G401 (cell line): ENCODE data around the gene PTPRR. TPM values are rescaled to one million over a fixed set of nuclear protein-coding genes. Genes with fewer than 3 reads are reported as not detected.
A peak's percentile ranks its signal among the peaks of the same experiment; 100 is the strongest.
"Not testable (repeated sequence)": the region's sequence is repeated elsewhere in the genome, so short reads cannot be mapped to it uniquely, and the experiment has no call there.

Experiments
- DNase-seq: peaks from one replicate; pipeline ENCODE4 v3.0.0-alpha.2; 2015; ENCODE audit warnings: low spot score
- in situ Hi-C: cut with HindIII; loops from 2 replicates; pipeline ENCODE4 v1.10.0; 2016; ENCODE audit warnings: low sequenced_read_pairs, mixed read lengths
- total RNA-seq: library from RNA; depleted of rRNA; stranded (reverse); fragments of >200 nt; shearing (Covaris generic); gene quantifications from 2 replicates; pipeline ENCODE4 v1.2.3, GENCODE V29; 2014

PTPRR gene
- total RNA-seq, 1 experiment from 2014 or later, result not detected

GRCh38 chr12:70759161-70759918 is 161.2 kb downstream of the PTPRR start:
- in situ Hi-C loops, result no loop called here

GRCh38 chr12:70758494-70758845 is 162.1 kb downstream of the PTPRR start:
- in situ Hi-C loops, result no loop called here
- no peak for DNase-seq

More at GRCh38 chr12:70759161-70759918, 161.2 kb downstream of the PTPRR start:
- DNase-seq, result no peak

GRCh38 chr12:70757830-70758493 is 162.6 kb downstream of the PTPRR start:
- in situ Hi-C loops, result no loop called here
- DNase-seq, result peak; percentile 47

GRCh38 chr12:70756791-70757190 is 163.7 kb downstream of the PTPRR start:
- in situ Hi-C loops, result no loop called here
- peak; percentile 59 for DNase-seq

- in situ Hi-C loops, result no loop called here
- DNase-seq, result no peak
These were observed 164.4 kb downstream of the PTPRR start for GRCh38 chr12:70756118-70756517.

- peak; percentile 75 for DNase-seq
- in situ Hi-C loops, result no loop called here
These were observed 166.2 kb downstream of the PTPRR start for GRCh38 chr12:70754330-70754741.

GRCh38 chr12:70752327-70752726 is 168.2 kb downstream of the PTPRR start:
- in situ Hi-C loops, result no loop called here
- DNase-seq, result no peak

- DNase-seq, result no peak
- in situ Hi-C loops, result no loop called here
These were observed 170.6 kb downstream of the PTPRR start for GRCh38 chr12:70749931-70750330.

GRCh38 chr12:70748809-70749208 is 171.7 kb downstream of the PTPRR start:
- no peak for DNase-seq
- in situ Hi-C loops, result no loop called here

GRCh38 chr12:70747445-70748260 is 172.9 kb downstream of the PTPRR start:
- no peak for DNase-seq
- in situ Hi-C loops, result no loop called here

- in situ Hi-C loops, result no loop called here
- no peak for DNase-seq
These were observed 175.5 kb downstream of the PTPRR start for GRCh38 chr12:70745048-70745447.

- in situ Hi-C loops, result no loop called here
These were observed 176.4 kb downstream of the PTPRR start for GRCh38 chr12:70744178-70744577.

GRCh38 chr12:70741256-70741655 is 179.3 kb downstream of the PTPRR start:
- in situ Hi-C loops, result no loop called here
- DNase-seq, result no peak

More at GRCh38 chr12:70744178-70744577, 176.4 kb downstream of the PTPRR start:
- no peak for DNase-seq

- in situ Hi-C loops, result no loop called here
- DNase-seq, result peak; percentile 81
These were observed 180.8 kb downstream of the PTPRR start for GRCh38 chr12:70739756-70740155.

GRCh38 chr12:70736351-70737133 is 184.0 kb downstream of the PTPRR start:
- in situ Hi-C loops, result no loop called here
- no peak for DNase-seq

GRCh38 chr12:70735197-70735596 is 185.3 kb downstream of the PTPRR start:
- in situ Hi-C loops, DNase-seq: not testable (repeated sequence)

GRCh38 chr12:70733385-70733784 is 187.2 kb downstream of the PTPRR start:
- peak; percentile 90 for DNase-seq
- in situ Hi-C loops, result no loop called here

- DNase-seq, result peak; percentile 43
- in situ Hi-C loops, result no loop called here
These were observed 188.3 kb downstream of the PTPRR start for GRCh38 chr12:70732287-70732686.

GRCh38 chr12:70730675-70731180 is 189.8 kb downstream of the PTPRR start:
- in situ Hi-C loops, result no loop called here
- DNase-seq, result no peak
